Left lung (tissue), 10 donors: ENCODE results near the gene MAP3K13. TPM values are rescaled to one million over a fixed set of nuclear protein-coding genes. Genes with fewer than 3 reads are reported as not detected.
A peak's percentile ranks its signal among the peaks of the same experiment; 100 is the strongest.

Source experiments
- ATAC-seq: fragments of 200-7000 bp; cut with Tn5 transposase; one replicate; pipeline ENCODE4 v1.9.1; 2020; ENCODE audit warnings: moderate library complexity
- DNase-seq, 4 donors: peaks; one replicate each; pipeline ENCODE4 v3.0.0-alpha.2; 2013 to 2020
- H3K27ac ChIP-seq, 2 donors: fragments of 200-600 bp; sonication (generic) in 1 of 2; one replicate each; pipeline versions ENCODE4 v1.5.0 to v1.8.0; 2020 to 2021
- H3K27me3 ChIP-seq, 2 donors: fragments of 200-600 bp; sonication (generic) in 1 of 2; one replicate each; pipeline versions ENCODE4 v1.5.0 to v1.8.0; 2020 to 2021
- H3K36me3 ChIP-seq, 2 donors: fragments of 200-600 bp; sonication (generic) in 1 of 2; one replicate each; pipeline versions ENCODE4 v1.5.0 to v1.8.0; 2020 to 2021
- H3K4me1 ChIP-seq, 2 donors: fragments of 200-600 bp; one replicate each; pipeline ENCODE4 v1.8.0; 2021
- H3K4me3 ChIP-seq, 2 donors: fragments of 200-600 bp; sonication (generic) in 1 of 2; one replicate each; pipeline versions ENCODE4 v1.5.0 to v1.8.0; 2020 to 2021; ENCODE audit warnings: mild to moderate bottlenecking in 1 of 2
- H3K9me3 ChIP-seq, 2 donors: fragments of 200-600 bp; sonication (generic) in 1 of 2; one replicate each; pipeline versions ENCODE4 v1.5.0 to v1.8.0; 2020 to 2021
- intact Hi-C, 2 donors: fragments of 100-400 bp; cut with DNase I; formaldehyde crosslinking; loops; one replicate each; pipeline versions ENCODE4 v1.11.2 to v1.14.2; 2022
- polyA plus RNA-seq, 6 donors: library from polyadenylated mRNA; unstranded; fragments of 120-200 nt; gene quantifications; one replicate each; pipeline ENCODE4 v1.2.1, GENCODE V29; 2013; ENCODE audit not compliant: insufficient read length in 6 of 6
- total RNA-seq, 2 donors: library from RNA; stranded (reverse); fragmentation: NEBNext Ultra II Directional; extraction: Animal tissue kit (Norgen Biotek cat#: 25700); gene quantifications; one replicate each; pipeline ENCODE4 v1.2.1, GENCODE V29; 2021
- TF ChIP-seq, protein P1 (sequence below), 2 donors: fragments of 200-600 bp; sonication (generic) in 1 of 2; IDR thresholded peaks; one replicate each; pipeline versions ENCODE4 v1.5.0 to v1.8.0; 2021; ENCODE audit warnings: antibody characterized with exemption in 2 of 2
- donor health status: DM: no; HTN: yes; CAD: no.
- donor health status: DM: no; HTN: no; CAD: no.

The MAP3K13 gene
- total and polyA plus RNA-seq, 8 donors, result 34.5 to 48.0 (median 44.2) TPM

DNA sequence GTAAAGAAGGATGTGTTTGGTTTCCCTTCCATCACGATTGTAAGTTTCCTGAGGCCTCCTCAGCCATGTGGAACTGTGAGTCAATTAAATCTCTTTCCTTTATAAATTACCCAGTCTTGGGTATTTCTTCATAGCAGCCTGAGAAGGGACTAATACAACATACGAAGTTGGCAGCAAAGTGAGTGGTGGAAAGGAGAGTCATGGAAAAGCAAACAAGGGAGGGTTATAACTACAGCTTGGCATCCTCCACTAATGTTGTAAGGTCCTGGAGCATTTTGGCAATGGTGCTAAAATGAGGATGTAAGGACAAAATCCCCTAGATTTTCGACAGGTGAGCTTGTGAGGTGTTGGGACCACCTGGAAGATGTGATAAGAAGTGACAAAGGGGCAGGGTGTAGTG is 141.7 kb downstream of the MAP3K13 start:
- Histone ChIP-seq H3K4me3 (no peak overlapping the region), H3K27me3 (no peaks in the 10 kb centered on the region), H3K4me1 (no peaks in the 10 kb centered on the region), H3K27ac (no peak overlapping the region), H3K36me3 (peaks cover 0 to 5% of the 10 kb centered on the region in 2 donors), H3K9me3 (no peaks in the 10 kb centered on the region)
- ATAC-seq (peak; percentile 63), DNase-seq (no peak)
- TF ChIP-seq, protein P1, sequence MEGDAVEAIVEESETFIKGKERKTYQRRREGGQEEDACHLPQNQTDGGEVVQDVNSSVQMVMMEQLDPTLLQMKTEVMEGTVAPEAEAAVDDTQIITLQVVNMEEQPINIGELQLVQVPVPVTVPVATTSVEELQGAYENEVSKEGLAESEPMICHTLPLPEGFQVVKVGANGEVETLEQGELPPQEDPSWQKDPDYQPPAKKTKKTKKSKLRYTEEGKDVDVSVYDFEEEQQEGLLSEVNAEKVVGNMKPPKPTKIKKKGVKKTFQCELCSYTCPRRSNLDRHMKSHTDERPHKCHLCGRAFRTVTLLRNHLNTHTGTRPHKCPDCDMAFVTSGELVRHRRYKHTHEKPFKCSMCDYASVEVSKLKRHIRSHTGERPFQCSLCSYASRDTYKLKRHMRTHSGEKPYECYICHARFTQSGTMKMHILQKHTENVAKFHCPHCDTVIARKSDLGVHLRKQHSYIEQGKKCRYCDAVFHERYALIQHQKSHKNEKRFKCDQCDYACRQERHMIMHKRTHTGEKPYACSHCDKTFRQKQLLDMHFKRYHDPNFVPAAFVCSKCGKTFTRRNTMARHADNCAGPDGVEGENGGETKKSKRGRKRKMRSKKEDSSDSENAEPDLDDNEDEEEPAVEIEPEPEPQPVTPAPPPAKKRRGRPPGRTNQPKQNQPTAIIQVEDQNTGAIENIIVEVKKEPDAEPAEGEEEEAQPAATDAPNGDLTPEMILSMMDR (IDR thresholded peaks at IDR 0.05), result no peak
- intact Hi-C loops, result no loop called here

DNA sequence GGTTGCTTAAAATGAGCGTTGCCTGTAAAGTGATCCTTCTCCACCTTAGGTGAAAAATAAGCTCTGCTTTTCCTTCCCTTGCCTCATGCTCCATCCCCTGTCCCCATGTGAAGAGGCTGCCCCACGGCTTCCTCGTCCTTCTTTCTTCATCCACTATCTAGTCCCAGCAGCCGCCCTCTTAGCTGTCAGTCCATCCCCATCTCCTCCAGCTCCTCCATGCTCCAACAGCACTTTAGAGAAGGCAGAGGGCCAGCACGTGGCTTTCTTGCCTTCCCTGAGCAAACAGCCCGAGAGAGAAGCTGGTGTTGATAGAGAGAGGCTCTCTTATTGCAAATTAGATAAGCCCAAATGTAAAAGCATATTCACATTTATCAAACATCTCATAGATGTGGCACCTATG is 144.9 kb downstream of the MAP3K13 start:
- ATAC-seq, result no peak
- no peak for DNase-seq
- Histone ChIP-seq H3K9me3 (no peaks in the 10 kb centered on the region), H3K36me3 (peaks cover 0 to 8% of the 10 kb centered on the region in 2 donors), H3K27me3 (no peaks in the 10 kb centered on the region), H3K4me1 (no peaks in the 10 kb centered on the region), H3K4me3 (no peak overlapping the region), H3K27ac (no peak overlapping the region)
- intact Hi-C loops, result no loop called here
- TF ChIP-seq, protein P1 (IDR thresholded peaks at IDR 0.05), result no peak

DNA sequence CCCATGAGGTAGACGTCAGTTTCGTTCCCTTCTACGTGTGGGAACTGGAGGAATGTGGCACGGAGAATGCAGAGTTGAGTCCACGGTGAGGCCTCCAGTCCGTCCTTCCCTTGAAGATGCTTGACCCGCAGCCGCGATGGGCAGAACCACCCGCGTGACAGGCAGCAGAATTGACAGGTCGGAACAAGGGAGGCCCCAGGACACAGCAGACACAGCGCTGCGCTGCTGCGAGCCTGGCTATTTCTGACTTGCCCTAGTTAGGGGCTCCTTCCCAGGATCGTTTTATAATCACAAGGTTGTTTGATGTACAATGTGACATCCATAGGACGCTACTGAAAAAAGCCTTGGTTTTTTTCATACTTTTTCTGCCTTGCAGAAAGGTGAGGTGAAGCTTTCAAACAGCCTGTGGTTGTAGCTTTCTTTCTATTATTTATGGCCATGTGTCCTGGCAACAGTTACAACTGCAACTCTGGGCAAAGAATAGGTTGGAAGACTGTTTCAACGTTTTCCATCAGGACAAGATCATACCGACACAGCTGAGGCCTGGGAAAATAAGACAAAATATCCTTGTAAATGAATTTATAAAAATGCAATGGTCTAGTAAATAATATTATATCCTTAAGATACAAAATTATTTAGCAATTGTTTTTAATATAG is 145.5 kb downstream of the MAP3K13 start:
- ATAC-seq (no peak), DNase-seq (no peak)
- H3K36me3 ChIP-seq, result peaks cover 0 to 8% of the 10 kb centered on the region in 2 donors
- H3K4me1 ChIP-seq, result no peaks in the 10 kb centered on the region
- no peaks in the 10 kb centered on the region for H3K9me3 ChIP-seq
- no peak overlapping the region for H3K4me3 ChIP-seq
- no peak overlapping the region for H3K27ac ChIP-seq
- intact Hi-C loops, result no loop called here
- TF ChIP-seq, protein P1 (IDR thresholded peaks at IDR 0.05), result no peak
- H3K27me3 ChIP-seq, result no peaks in the 10 kb centered on the region

DNA sequence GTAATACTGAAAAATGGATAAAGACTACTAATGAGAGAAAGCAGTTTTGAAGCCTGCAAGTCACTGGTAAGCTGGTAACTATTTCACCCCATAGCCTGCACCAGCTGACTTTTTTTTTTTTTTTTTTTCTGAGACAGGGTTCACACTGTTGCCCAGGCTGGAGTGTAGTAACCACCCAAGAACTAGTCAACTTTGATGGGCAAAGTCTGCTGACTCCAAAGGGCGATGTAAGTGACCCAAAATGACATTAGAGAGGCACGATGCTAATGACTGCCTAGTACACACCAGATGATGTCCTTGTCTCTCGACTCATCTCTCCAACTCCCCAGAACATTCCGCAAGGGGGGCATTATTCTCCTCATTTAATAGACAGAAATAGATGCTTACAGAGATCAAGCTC is 148.8 kb downstream of the MAP3K13 start:
- no peaks in the 10 kb centered on the region for H3K4me1 ChIP-seq
- no peaks in the 10 kb centered on the region for H3K27me3 ChIP-seq
- peaks cover 0 to 12% of the 10 kb centered on the region in 2 donors for H3K36me3 ChIP-seq

DNA sequence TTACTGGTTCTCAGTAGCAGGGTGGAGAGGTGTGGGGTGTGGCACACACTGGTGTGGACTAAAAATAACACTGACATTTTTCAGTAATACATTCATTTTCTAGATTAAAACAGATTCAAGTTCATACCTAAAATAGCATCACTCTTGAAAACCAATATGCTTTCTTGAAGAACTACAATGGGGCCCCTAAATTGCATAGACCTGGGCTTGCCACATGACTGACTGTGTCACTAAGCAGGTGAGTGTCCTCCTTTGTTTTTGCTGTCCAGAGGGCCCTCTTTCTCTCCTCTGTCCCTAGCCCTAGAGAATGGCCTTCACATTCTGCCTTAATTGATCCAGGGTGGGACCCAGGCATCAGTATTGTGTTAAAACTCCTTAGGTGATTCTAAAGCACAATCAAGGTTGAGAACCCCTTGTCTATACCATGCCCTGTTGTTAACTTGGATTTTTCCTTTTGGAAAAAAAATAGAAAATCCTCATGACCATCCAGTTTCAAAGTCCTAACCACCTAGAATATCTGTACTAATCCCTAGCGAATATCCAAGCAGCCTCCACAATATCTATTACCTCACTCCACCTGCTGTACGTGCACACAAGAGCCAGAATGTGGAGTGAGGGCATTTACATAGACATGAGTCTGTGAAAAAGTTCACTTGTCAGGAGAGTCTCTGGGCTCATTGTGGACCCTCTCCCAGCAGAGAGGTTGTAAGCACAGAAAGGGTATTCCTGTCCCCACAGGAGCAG is 154.6 kb downstream of the MAP3K13 start:
- no peaks in the 10 kb centered on the region for H3K4me1 ChIP-seq
- H3K4me3 ChIP-seq, result no peak overlapping the region
- TF ChIP-seq, protein P1 (IDR thresholded peaks at IDR 0.05), result no peak
- DNase-seq (no peak), ATAC-seq (no peak)
- H3K9me3 ChIP-seq, result no peaks in the 10 kb centered on the region
- intact Hi-C loops, result no loop called here
- peaks cover 0 to 6% of the 10 kb centered on the region in 2 donors for H3K36me3 ChIP-seq
- H3K27ac ChIP-seq, result no peak overlapping the region
- H3K27me3 ChIP-seq, result no peaks in the 10 kb centered on the region

More for the DNA sequence above, 148.8 kb downstream of the MAP3K13 start:
- H3K9me3 ChIP-seq, result no peaks in the 10 kb centered on the region
- no peak overlapping the region for H3K4me3 ChIP-seq
- no peak for ATAC-seq
- H3K27ac ChIP-seq, result no peak overlapping the region
- intact Hi-C loops, result no loop called here
- TF ChIP-seq, protein P1 (IDR thresholded peaks at IDR 0.05), result no peak
- no peak for DNase-seq
